HG03103 (cell line): ENCODE results near the gene TNFRSF13B.
"Not testable (repeated sequence)": the region's sequence is repeated elsewhere in the genome, so short reads cannot be mapped to it uniquely, and the experiment has no call there.

Experiments used
- ATAC-seq: cut with Tn5 transposase; IDR thresholded peaks from one replicate; pipeline ENCODE4 v1.9.1; 2021; ENCODE audit warnings: low read depth; ENCODE audit not compliant: unreplicated experiment

The TNFRSF13B gene

DNA sequence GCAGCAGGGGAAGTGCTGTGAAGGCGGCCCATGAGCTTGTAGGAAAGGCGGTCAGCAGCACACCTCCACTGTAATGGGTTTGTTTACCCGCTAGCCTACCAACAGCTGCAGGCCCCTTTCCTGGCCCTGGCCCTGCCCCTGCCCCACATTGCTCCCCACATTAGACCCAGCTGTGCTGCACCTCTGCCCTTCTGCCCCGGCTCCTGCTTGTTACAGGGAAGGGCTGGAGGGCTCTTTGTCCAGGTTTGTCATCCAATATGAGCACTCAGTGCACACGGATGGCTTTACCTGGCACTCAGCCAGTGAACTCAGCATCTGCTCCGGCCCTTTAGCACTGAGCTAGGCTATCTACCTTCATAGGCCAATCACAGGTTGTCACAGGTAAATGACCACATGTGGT, 36.0 kb upstream of the TNFRSF13B start:
- ATAC-seq, result not testable (repeated sequence)

DNA sequence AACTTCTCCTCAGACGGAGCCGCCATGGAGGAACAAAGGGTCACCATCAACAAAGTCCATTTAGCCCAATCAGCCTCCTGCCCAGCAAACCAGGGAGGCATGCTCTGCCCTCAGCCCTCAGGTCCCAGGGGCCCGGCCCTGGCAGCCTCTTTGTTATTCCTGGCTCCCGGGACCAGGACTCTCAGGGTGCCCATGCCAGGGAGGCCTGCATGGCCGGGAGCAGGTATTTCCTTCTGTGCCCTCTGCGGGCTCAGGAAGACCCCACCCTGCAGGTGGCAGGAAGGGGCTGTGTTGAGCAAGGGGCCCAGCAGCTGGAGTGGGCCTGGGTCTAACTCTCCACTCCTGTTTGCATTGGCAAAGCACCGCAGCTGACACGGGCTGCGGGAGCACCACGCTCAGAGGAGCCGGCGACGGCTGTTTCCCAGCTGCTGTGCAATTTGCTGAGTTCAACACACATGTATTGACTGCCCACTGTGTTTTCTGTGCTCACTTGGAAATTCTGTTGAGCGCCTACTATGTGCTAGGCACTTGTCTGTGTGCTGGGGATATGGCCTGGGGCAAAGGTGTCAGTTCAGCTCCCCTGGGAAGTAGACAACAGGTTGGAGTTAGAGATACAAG, 33.2 kb upstream of the TNFRSF13B start:
- not testable (repeated sequence) for ATAC-seq

DNA sequence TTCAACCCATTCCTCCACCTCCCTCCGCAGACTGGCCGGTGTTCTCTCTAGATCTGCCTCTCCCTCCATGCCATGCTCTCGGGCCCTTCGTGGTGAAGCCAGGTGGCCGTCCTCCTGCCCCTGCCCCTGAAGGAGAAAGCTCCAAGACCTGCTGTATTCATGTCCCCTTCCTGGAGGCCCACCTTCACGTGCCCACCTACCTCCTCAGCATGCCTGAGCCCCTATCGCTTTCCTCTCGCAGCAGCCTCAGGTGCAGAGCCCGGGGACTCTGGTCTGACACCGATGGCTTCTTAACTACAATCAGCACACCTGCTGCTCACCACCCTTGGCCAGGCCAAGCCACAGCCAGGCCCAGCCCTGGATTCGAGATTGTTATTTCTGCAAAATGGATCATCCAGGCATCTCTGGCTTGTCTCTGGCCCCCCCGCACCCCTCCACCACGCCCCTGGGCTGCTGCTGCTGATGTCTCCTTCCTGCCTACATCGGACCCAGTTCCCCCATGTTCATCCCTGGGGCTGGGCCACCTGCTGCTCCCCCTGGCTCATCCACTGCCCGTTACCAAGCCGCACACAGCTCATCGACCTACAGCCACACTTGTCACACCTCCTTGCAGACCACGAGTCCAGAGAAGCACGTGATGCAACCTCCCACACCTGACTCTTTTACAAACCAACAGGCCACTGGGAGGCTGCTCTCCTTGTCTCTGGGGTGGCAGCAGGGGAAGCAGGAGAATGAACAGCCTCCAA, 32.5 kb upstream of the TNFRSF13B start:
- ATAC-seq, result no peak

DNA sequence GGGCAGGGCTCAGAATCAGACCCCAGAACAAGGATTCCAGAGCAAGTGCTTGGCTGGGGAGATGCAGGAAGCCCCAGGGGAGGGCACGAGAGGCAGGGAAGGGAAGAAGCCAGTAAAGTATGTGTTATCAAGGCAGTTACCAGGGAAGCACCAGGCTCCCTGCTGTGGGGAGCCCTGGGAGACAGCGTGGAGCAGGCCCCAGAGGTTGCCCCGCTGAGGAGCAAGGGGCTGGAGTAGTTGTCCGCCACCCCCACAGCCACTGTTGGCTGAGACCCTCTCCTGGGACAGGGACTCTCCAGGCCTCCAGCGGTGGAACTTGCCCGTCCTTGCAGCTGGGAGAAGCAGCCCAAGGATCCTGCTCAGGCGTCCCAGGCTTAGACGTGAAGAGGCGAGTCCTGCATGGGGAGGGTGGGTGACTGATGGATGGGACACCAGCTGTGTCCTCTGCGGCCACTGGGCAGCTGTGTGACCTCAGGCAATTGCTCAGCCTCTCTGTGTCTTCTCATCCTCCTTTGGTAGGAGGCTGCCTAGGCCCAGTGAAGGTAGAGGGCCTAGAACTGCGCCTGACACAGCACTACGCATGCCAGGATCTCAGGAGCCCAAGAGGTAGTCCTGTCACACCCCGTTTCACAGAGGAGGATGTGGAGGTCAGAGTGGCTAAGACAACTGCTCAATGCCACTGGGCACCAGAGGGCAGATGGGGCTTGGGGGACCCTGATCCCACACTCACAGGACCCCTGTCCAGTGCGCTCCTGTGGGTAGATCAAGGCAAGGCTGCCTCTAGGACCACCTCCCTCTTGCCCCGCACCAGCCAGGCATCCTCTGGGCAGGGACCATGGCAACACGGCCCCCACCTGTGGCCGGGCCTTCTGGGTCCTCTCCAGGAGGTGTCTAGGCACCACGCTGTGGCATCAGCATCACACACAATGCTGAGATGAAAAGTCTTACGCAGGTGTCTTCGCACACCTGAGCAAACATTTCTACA, 31.1 kb upstream of the TNFRSF13B start:
- not testable (repeated sequence) for ATAC-seq

DNA sequence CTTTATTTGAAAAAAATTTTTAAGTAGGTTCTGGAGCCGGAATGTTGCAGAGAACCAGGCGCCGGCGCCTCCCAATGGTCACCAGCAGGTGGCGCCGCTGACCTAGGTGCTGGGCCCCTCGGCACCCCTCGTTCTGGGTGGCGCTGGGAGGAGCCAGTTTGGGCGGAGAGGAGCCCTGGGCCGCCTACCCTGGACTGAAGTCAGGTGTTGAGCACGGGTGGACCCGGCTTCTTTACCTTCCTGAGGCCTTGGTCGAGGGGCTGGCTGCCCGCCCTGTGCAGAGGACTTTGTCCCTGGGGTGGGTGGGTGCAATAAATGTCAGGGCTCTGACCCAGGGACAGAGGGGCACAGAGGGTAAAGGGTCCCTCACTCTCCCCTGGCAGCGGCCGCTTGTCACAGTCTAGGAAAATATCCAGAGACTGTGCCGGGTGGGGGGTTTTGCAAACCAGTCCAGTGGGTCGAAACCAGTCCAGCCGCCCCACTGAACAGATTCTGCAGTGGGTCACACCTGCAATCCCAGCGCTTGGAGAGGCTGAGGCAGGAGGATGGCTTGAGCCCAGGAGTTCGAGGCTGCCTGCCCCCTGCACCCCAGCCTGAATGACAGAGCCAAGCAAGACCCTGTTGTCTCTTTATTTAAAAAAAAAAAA, 30.1 kb upstream of the TNFRSF13B start:
- no peak for ATAC-seq

DNA sequence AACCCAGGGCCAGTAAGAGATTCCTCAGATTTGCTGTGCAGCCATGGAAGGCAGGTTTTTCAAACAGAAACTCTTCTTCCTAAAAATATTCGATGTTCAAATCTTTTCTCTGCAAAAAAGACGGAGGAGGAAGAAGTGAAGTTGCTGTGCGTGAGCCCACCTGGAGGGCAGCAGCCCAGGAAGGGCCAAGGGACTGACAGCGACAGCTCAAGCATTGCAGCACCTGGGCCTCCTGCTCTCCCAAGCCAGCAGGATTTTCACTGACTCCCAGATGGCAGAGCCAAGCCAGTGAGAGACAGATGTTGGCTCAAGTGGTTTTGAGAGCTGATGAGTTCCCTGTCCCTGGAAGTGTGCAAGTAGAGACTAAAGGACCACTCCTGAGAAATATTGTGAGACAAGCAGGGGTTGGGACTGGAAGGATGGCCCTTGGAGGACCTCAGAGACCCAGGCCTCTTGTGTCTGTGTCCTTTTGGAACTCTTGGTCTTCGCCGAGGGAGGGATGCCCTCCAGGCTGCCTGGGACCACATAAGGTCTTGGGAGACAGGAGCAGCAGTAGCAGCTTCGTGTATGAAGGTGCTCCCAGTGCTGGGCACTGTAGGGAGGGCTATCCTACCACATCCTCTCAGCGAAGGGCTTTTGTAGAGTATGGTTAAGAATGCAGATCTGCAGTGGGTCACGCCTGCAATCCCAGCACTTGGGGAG, 29.3 kb upstream of the TNFRSF13B start:
- no peak for ATAC-seq

DNA sequence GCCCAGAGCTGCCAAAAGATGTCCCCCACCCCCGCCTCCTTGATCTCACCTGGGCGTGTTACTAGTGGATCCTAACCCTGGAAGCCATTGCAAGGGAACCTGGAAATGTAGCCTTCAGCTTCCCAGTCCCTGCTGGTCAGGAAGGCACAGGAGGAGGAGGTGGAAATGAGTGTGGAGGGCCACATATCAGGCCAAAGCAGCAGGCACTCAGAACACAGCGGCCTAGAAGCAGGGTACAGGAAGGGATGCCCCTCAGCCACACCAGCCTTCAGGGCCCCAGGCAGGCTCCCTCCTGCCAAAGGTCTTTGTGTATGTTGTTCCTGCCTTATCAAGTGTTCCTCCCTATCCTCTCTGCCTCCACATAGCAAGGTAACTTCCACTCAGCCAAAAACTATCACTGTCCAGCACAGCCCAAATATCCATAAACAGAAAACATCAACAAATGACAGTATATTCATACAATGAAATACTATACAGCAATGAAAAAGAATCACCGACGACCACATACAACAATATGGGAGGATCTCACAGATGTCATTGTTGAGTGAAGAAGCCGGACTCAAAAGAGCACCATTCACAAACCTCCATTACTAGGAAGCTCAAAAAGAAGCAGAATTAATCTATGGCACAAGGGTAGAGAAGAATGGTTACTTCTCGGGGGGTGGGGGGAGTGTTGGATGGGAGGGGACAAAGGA, 28.2 kb upstream of the TNFRSF13B start:
- ATAC-seq, result no peak

DNA sequence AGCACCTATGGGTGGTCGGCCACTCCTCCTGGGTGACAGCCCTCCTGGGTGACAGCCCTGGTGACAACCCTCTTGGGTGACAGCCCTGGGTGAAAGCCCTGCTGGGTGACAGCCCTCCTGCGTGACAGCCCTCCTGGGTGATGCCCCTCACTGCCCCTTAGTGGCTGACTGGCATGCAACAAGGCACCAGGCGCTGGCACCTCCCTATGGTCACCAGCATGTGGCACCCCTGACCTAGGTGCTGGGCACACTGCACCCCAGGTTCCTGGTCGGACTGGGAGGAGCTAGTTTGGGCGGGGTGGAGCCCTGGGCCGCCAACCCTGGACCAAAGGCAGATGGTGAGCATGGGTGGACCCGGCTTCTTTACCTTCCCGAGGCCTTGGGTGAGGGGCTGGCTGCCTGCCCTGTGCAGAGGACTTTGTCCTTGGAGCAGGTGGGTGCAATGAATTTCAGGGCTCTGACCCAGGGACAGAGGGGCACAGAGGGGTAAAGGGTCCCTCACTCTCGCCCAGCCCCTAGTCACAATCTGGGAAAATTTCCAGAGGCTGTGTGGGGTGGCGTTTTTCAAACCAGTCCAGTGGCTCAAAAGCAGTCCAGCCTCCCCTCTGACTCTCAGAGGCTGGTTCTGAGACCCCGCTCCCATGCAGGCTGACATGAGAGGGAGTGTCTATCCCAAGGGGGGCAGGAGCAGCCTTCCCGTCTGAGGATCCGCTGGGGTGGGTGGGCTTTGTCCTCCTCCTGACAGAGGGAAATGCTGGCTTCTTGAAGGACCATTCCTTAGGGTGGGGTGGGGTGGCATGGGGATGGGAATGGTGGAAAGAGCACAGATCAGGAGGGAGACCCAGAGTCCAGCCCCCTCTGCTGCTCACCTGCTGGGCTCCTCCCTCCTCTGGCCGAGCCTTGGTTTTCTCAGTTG, 25.9 kb upstream of the TNFRSF13B start:
- ATAC-seq, result no peak

DNA sequence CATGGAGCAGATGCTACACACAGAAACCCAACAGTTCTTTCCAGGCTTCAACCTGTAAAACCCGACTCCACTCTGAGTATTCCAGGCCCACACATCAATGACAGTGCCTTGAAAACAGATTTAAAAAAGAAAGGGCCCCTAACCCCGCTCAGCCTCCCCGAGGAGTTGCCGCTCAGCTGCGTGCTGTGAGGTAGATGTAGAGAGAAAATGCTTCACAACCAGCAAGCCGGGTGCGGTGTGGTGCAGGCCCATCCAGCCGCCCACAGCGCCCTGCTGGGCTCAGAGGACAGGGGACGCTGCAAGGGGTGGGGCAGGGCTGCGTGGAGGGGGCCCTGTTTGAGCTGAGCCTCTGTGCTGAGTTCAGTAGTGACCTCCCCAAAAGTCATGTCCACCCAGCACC, 24.8 kb upstream of the TNFRSF13B start:
- not testable (repeated sequence) for ATAC-seq

DNA sequence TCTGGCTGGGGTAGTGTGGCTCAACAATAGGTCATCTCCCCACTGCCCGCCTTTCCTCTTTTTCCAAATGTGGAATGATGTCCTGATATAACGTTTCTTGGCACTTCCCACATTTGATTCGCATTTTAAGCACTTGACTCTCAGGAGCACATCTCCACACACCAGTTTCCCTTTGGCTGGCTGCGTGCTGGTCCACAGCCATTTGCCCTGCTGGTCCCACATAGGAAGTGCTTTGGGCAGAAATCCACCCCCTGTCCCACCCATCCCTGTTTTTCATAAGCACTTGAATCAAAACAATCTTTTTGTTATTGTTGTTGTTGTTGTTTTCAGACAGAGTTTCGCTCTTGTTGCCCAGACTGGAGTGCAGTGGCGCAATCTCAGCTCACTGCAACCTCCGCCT, 24.0 kb upstream of the TNFRSF13B start:
- ATAC-seq, result no peak

DNA sequence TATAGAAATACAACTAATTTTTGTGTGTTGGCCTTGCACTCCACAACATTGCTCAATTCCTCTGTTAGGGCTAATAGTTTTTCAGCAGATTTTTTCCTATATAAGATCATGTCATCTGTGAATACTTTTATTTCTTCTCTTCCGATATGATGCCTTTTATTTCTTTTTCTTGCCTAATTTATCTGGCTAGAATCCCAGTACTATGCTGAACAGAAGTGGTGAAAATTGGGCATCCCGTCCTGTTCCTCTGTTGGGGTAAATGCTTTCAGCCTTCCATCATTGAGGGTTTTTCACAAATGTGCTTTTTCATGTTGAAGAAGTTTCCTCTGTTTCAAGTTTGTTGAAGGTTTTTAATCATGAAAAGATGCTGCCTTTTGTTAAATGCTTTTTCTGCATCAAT, 22.7 kb upstream of the TNFRSF13B start:
- ATAC-seq, result no peak

DNA sequence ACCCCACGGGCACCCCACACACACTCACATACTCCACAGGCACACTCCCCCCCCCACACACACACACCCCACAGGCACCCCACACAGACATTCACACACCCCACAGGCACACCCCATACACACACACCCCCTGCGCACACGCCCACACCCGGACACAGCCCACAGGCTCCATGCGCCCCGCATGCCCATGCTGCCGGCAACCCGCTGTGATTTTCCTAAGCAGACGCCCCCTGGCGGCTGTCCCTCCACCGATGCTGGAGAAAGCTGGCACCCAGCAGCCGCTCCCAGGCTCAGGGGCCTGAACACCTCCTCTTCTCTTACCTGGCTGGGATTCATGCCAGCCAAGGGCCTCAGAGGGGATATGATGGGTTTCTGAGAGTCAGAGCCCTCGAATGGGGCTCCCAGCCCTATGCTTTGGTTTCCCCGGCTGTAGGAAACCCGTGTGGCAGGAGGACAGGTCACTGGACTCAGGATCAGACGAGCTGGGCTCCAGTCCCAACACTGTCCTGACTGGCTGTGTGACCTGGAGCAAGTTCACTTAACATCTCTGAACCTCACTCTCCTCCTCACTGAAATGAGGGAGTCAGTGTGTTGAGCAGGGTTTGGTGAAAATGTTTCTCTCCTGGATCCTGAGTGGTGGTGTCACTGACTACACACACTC, 19.6 kb upstream of the TNFRSF13B start:
- ATAC-seq, result no peak

DNA sequence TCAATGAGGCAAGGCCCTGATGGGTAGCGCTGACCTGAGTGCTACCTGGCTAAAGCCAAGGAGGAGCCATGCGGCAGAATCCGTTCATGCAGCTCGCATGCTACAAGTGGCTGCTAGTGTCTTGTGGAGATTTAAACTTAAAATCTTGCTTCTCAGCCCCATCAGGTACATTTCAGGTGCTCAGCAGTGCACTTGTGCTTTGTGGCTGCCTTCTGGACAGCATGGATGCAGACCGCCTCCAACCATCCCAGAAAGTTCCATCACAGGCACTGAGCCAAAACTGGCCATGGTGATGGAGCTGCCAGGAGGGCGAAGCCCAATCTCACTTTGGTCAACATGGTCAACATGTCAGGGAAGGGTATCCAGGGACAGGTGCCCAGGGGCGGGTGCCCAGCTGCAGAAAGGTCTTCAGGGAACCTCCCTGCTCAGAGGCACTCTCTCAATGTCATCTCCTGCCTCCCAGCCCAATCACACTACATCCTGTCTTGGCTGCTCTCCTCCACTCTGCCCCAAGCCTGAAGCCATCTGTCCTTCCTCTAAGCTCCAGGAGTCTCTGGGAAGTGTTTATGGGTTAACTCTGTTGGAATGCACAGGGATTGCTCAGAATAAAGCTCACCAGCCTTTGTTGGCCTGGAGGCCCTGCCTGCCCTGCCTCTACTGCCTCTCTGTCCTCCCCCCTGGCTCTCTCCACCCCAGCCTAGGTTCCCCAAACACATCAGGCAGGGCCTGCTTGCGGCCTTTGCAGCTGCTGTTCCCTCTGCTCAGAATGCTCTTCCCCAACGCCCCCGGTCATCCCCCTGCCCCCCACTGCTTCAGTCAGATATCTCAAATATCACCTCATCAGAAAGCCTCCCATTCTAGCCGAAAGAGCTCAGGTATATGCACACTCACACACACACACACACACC, 18.3 kb upstream of the TNFRSF13B start:
- ATAC-seq, result no peak

DNA sequence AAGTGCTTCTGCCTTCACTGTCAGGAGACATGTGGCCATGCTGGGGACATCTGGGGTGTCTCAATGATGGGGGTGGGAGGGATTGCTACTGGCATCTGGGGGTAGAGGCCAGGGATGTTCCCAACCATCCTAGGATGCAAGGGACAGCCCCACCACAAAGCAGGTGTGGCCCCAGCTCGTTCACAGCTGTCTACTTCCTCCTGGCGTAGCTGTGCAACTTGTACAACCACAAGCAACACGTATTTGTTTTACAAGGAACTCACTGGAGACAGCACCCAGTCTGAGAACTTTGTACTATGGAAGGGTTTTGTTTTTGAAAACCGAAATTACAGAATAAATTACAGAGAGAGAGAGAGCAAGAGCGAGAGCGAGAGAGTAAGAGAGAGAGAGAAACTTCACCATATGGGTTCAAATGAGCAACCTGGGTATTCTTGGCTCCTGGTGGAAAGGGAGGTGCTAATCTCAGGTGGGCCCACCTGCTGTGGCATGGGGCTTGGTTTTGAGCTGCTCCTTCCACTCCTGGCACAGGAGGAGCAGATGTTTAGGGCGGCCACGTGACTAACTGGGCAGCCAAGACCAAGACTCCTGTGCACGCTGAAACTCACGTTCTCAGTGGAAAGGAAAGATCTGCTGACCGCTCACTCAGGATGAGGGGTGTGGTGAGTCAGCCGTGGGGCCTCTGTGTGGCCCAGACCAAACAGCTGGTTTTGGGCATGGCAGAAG, 17.5 kb upstream of the TNFRSF13B start:
- ATAC-seq, result no peak

DNA sequence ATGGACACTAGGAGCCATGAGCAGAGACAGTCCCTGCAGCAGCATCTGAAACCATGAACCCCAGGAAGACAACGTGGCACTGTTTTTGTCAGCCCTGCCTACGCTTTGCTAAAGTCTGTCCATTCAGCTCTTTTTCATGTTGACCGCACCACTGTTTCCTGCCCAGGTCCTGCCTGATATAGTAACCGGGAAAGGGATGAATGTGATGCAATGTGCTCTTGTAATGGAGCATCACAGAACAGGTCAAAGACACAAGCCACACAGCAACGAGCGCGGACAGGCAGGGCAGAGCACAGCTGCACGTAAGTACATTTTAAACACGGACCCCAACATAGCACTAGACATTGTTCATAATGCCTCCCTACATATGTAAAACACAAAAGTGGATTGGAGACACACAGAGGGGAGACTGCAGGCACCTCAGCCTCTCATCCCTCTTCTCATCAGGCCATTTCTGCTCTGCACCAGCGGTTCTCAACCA, 16.9 kb upstream of the TNFRSF13B start:
- ATAC-seq, result no peak
